Measurements from ENCODE around the gene FAM163B. TPM values are rescaled to one million over a fixed set of nuclear protein-coding genes. Genes with fewer than 3 reads are reported as not detected.

The FAM163B gene
- total RNA-seq, 1 donor from 2014 or later = not detected

DNA sequence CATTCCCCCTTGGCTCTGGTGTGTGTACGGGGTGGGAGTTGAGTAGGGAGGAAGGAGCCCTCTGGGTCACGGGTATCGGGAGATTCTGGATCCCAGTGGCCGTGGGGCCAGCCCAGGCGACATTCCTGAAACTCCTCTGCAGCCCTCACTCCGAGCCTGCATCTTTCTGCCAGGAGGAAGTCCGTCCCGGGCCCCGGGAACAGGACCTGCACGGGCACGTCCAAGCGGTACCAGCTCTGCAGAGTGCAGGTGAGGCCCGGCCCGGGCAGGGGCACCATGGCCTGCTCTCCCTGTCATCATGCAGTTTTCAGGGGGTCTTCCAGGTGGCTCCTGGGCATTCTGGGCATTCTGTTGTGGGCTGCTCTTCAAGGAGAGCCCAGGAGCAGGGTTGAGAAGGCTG lies 71.0 kb downstream of the FAM163B start:
- Mint-ChIP-seq H3K27me3 (ENCODE audit: low read depth) (peaks cover 11% of the 10 kb centered on the region), H3K36me3 (ENCODE audit: low read depth) (no peaks in the 10 kb centered on the region), H3K4me3 (no peak overlapping the region), H3K27ac (ENCODE audit: unreplicated experiment) (no peak overlapping the region), H3K4me1 (peaks cover 16% of the 10 kb centered on the region), H3K9me3 (no peaks in the 10 kb centered on the region)
- TF ChIP-seq, protein P1, sequence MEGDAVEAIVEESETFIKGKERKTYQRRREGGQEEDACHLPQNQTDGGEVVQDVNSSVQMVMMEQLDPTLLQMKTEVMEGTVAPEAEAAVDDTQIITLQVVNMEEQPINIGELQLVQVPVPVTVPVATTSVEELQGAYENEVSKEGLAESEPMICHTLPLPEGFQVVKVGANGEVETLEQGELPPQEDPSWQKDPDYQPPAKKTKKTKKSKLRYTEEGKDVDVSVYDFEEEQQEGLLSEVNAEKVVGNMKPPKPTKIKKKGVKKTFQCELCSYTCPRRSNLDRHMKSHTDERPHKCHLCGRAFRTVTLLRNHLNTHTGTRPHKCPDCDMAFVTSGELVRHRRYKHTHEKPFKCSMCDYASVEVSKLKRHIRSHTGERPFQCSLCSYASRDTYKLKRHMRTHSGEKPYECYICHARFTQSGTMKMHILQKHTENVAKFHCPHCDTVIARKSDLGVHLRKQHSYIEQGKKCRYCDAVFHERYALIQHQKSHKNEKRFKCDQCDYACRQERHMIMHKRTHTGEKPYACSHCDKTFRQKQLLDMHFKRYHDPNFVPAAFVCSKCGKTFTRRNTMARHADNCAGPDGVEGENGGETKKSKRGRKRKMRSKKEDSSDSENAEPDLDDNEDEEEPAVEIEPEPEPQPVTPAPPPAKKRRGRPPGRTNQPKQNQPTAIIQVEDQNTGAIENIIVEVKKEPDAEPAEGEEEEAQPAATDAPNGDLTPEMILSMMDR (conservative IDR thresholded peaks at IDR 0.05) = no peak
- no peak for DNase-seq (ENCODE audit: low read depth, low spot score)

DNA sequence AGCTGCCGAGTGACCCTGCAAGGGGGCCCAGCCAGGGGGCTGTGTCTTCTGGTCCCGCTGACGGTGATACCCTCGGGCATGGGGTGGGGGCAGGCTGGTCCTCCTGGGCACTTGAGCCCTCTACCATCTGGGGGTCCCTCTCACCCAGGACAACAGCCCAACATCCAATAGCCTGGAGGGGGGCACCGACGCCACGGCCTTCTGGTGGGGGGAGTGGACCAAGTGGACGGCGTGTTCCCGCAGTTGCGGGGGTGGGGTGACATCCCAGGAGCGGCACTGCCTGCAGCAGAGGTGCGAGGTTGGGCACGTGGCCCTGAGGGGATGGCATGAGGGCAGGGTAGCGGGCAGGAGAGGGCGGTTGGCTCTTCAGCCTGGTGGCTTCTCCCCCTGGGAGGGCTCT lies 71.9 kb downstream of the FAM163B start:
- Mint-ChIP-seq H3K27me3 (ENCODE audit: low read depth) (peaks cover 15% of the 10 kb centered on the region), H3K4me1 (peaks cover 18% of the 10 kb centered on the region), H3K36me3 (ENCODE audit: low read depth) (no peaks in the 10 kb centered on the region), H3K9me3 (no peaks in the 10 kb centered on the region), H3K27ac (ENCODE audit: unreplicated experiment) (no peak overlapping the region), H3K4me3 (no peak overlapping the region)
- TF ChIP-seq, protein P1 (conservative IDR thresholded peaks at IDR 0.05) = no peak
- DNase-seq (ENCODE audit: low read depth, low spot score) = no peak

DNA sequence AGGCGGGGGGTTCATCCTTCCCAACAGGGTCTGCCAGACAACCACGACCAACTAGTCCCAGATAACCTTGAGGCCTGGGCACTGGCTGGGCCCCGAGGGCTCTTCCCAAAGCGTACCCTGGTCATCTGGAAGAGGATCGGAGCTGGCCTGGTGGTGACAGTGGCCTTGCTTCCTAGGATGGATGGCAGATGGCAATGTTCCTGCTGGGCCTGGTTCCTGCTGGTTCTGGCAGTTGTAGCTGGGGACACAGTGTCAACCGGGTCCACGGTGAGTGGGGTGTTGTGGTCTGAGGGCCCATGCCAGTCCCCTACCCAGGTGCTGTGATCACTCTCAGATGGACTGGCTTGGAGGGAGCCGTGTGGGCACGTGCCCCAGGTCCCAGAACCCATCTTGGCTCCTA lies 72.7 kb downstream of the FAM163B start:
- H3K27ac Mint-ChIP-seq (ENCODE audit: unreplicated experiment) = no peak overlapping the region
- peaks cover 18% of the 10 kb centered on the region for H3K4me1 Mint-ChIP-seq
- TF ChIP-seq, protein P1 (conservative IDR thresholded peaks at IDR 0.05) = no peak
- H3K4me3 Mint-ChIP-seq = no peak overlapping the region
- no peaks in the 10 kb centered on the region for H3K9me3 Mint-ChIP-seq
- no peak for DNase-seq (ENCODE audit: low read depth, low spot score)
- no peaks in the 10 kb centered on the region for H3K36me3 Mint-ChIP-seq (ENCODE audit: low read depth)
- H3K27me3 Mint-ChIP-seq (ENCODE audit: low read depth) = peaks cover 15% of the 10 kb centered on the region

DNA sequence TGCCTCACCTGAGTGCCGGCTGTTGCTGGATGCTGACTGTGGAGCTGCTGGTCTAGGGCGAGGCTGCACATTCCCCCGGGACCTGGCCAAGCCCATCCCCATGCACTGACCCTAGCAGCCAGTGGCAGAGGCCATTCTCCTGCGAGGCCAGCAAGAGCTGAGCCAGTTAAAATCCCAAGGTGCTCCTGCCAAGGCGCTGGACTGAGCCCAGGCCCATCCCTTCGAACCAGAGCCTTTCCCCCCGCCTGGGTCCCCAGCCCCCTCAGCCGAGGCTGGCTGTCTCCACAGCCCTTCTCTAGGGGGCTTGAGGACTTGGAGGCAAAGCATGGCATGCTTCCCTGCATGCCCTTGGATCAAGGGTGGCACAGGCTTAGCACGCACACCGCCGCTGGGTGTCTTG lies 73.1 kb downstream of the FAM163B start:
- peaks cover 18% of the 10 kb centered on the region for H3K4me1 Mint-ChIP-seq
- no peak overlapping the region for H3K4me3 Mint-ChIP-seq
- no peak for DNase-seq (ENCODE audit: low read depth, low spot score)
- no peak overlapping the region for H3K27ac Mint-ChIP-seq (ENCODE audit: unreplicated experiment)
- H3K27me3 Mint-ChIP-seq (ENCODE audit: low read depth) = peaks cover 15% of the 10 kb centered on the region
- no peaks in the 10 kb centered on the region for H3K9me3 Mint-ChIP-seq
- TF ChIP-seq, protein P1 (conservative IDR thresholded peaks at IDR 0.05) = no peak
- no peaks in the 10 kb centered on the region for H3K36me3 Mint-ChIP-seq (ENCODE audit: low read depth)

DNA sequence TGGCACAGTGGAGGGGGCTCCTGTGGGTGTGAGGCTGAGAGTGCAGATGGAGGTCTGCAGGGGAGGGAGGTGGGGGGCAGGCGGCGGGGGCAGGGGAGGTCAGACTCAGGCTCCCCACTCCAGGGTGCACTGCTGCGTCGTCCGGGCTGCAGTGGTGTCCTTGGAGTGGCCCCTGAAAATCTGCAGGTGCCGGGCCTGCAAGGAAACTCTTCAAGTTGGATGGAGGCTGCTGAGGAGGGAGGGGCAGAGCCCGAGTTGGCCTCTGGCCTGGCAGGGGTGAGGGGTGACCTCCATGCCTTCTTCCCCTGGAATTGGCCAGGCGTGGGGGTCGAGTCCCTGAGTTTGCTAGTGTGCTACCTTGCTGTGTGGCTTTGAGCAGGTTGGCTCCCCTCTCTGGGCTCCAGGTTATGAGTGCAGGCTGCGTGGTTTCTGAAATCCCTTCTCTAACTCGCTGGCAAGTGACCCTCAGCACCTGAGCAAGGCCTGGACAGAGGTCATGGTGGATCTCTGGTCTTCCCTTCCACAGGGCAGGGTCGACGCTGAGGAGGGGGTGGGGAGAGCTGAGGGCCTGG lies 73.8 kb downstream of the FAM163B start:
- H3K4me1 Mint-ChIP-seq = peaks cover 17% of the 10 kb centered on the region
- no peak overlapping the region for H3K27ac Mint-ChIP-seq (ENCODE audit: unreplicated experiment)
- no peaks in the 10 kb centered on the region for H3K9me3 Mint-ChIP-seq
- peaks cover 15% of the 10 kb centered on the region for H3K27me3 Mint-ChIP-seq (ENCODE audit: low read depth)
- H3K36me3 Mint-ChIP-seq (ENCODE audit: low read depth) = no peaks in the 10 kb centered on the region
- TF ChIP-seq, protein P1 (conservative IDR thresholded peaks at IDR 0.05) = no peak
- no peak for DNase-seq (ENCODE audit: low read depth, low spot score)
- no peak overlapping the region for H3K4me3 Mint-ChIP-seq

Measured in neural crest cell (in vitro differentiated cells).